ENCODE results near the gene KIF3A.

Gene KIF3A

GRCh38 chr5:132661231-132662003 is 75.9 kb downstream of the KIF3A start:
- no peak for DNase-seq

DNA sequence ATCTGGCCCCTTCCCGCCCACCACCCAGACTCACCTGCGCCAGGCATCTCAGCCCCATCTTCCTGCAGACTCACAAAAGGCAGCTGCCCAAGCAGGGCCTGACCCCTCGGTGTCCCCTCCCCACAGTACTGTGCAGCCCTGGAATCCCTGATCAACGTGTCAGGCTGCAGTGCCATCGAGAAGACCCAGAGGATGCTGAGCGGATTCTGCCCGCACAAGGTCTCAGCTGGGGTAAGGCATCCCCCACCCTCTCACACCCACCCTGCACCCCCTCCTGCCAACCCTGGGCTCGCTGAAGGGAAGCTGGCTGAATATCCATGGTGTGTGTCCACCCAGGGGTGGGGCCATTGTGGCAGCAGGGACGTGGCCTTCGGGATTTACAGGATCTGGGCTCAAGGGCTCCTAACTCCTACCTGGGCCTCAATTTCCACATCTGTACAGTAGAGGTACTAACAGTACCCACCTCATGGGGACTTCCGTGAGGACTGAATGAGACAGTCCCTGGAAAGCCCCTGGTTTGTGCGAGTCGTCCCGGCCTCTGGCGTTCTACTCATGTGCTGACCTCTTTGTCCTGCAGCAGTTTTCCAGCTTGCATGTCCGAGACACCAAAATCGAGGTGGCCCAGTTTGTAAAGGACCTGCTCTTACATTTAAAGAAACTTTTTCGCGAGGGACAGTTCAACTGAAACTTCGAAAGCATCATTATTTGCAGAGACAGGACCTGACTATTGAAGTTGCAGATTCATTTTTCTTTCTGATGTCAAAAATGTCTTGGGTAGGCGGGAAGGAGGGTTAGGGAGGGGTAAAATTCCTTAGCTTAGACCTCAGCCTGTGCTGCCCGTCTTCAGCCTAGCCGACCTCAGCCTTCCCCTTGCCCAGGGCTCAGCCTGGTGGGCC is 77.5 kb downstream of the KIF3A start:
- no peak for DNase-seq

GRCh38 chr5:132658381-132659302 is 78.7 kb downstream of the KIF3A start:
- no peak for DNase-seq

DNA sequence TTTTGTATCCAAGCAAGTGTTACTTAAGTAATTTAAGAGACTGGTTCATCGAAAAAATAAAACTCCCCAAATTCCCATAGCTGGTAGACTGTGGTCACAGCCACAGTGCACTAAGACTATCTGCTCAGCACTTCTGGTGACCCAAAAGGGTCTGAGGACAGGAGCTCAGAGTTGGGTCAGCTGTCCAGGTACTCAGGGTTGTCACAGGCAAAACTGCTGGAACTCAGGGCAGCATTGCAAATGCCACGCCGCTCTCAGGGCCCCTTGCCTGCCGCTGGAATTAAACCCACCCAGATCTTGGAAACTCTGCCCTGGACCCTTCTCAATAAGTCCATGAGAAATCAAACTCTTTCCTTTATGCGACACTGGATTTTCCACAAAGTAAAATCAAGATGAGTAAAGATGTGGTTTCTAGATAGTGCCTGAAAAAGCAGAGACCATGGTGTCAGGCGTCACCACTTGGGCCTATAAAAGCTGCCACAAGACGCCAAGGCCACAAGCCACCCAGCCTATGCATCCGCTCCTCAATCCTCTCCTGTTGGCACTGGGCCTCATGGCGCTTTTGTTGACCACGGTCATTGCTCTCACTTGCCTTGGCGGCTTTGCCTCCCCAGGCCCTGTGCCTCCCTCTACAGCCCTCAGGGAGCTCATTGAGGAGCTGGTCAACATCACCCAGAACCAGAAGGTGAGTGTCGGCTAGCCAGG is 79.5 kb downstream of the KIF3A start, which contains the start of gene IL13:
TSS of gene IL13 (plus strand) at position 498 of the 705 bp plus-strand sequence. CDS start at position 512, 14 bp downstream.
- DNase-seq: no peak

- no peak for DNase-seq
These were observed 80.5 kb downstream of the KIF3A start for GRCh38 chr5:132656774-132657355.

- DNase-seq: peak; percentile 46 to 58
These were observed 81.2 kb downstream of the KIF3A start for GRCh38 chr5:132655821-132656773.

- no peak for DNase-seq
These were observed 83.6 kb downstream of the KIF3A start for GRCh38 chr5:132653716-132654115.

DNA sequence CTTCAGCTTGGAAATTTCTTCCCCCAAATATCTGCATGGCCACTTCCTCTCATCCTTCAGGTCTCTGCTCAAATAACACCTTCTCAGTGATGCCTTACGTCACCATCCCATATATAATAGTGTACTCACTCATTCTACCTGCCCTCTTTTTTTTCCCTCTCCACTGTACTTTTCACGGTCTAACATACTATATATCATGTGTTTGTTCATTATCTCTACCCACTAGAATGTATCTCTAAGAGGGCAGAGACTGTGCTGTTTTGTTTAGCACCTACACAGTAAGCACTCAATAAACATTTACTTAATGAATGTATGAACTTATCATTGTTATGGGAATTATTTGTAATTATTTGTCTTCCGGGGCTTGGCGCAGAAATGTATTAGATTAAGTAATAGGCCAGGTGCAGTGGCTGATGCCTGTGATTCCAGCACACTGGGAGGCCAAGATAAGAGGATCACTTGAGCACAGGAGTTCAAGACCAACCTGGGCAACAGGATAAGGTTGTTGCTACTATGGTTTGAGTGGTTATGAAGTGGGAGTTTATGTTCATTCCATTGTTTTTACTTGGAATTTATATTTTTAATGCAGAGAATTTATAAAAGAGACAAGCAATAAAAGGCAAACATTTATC is 85.4 kb downstream of the KIF3A start:
- DNase-seq: no peak

DNA sequence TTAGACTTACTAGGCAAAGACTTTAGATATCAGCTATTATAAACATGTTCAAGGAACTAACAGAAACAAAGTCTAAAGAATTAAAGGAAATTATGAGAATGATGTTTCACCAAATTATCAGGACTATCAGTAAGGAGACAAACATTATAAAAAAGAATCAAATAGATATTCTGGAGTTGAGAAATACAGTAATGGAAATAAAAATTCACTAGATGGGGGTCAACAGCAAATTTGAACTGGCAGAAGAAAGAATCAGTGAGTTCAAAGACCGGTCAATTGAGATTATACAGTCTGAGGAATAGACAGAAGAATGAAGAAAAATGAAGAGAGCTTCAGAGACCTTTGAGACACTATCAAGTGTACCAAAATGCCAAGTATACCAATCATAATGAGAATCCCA is 89.0 kb downstream of the KIF3A start:
- no peak for DNase-seq

GRCh38 chr5:132647473-132647872 is 89.9 kb downstream of the KIF3A start:
- no peak for DNase-seq

GRCh38 chr5:132646583-132647266 is 90.6 kb downstream of the KIF3A start:
- no peak for DNase-seq

DNA sequence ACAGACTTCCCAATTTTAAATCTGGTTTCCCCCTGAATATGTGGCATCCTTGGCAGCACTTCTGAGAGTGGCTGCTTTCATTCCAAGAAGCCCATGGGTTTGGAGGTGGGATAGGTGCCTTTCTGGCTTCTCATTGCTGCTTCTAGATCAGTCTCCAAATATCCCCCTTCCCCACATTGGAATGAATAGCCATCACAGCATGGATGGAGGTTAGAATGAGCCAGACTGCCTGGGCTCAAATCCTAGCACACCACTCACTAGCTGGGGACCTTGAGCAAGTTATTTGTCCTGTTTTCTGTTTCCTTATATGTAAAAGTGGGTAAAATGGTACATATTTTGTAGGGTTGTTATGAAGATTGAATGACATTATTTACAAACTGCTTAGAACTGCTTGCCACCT is 93.2 kb downstream of the KIF3A start:
- no peak for DNase-seq

Data from stimulated activated CD4-positive, alpha-beta T cell treated with anti-CD3 and anti-CD28 coated beads, Interleukin-2, amount 100 ng/mL, for 24 hours (primary cell).